HG02884 (cell line): ENCODE measurements around the gene RHOT1.
"Not testable (repeated sequence)": the region's sequence is repeated elsewhere in the genome, so short reads cannot be mapped to it uniquely, and the experiment has no call there.

Experiments
- ATAC-seq: cut with Tn5 transposase; IDR thresholded peaks from one replicate; pipeline ENCODE4 v1.9.1; 2021; ENCODE audit warnings: mild to moderate bottlenecking, moderate library complexity; ENCODE audit not compliant: unreplicated experiment

The RHOT1 gene

DNA sequence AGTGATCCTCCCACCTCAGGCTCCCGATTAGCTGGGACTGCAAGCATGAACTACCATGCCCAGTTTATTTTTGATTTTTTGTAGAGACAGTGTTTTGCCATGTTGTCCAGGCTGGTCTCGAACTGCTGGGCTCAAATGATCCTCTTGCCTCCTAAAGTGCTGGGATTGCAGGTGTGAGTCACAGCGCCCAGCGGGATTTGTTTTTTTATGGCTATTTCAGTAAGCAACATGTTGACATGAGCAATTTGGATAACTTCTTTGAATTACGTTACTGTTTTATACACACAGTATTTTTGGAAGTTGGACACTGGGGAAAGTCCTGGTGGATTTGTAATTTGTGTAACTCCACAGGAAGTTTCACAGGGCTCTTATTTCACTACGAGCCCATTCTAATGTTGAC lies 18.5 kb upstream of the RHOT1 start:
- no peak for ATAC-seq

GRCh38 chr17:32124985-32125847 lies 17.1 kb upstream of the RHOT1 start:
- no peak for ATAC-seq

- ATAC-seq: no peak
Observed at GRCh38 chr17:32125848-32126153, 16.5 kb upstream of the RHOT1 start.

- no peak for ATAC-seq
Observed at GRCh38 chr17:32126325-32126724, 16.0 kb upstream of the RHOT1 start.

GRCh38 chr17:32126746-32127145 lies 15.6 kb upstream of the RHOT1 start:
- no peak for ATAC-seq

GRCh38 chr17:32127158-32127897 lies 15.0 kb upstream of the RHOT1 start:
- ATAC-seq: peak; percentile 80

DNA sequence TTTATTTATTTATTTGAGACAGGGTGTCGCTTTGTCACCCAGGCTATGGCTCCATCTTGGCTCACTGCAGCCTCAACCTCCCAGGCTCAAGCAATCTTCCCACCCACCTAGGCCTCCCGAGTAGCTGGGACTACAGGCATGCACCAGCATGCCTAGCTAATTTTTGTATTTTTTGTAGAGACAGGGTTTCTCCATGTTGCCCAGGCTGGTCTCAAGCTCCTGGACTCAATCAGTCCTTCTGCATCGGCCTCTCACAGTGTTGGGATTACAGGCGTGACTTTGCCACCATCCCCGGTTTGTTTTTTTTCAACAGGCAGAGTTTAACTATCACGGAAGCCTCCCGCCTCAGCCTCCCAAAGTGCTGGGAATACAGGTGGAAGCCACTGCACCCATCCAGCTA lies 13.8 kb upstream of the RHOT1 start:
- not testable (repeated sequence) for ATAC-seq

DNA sequence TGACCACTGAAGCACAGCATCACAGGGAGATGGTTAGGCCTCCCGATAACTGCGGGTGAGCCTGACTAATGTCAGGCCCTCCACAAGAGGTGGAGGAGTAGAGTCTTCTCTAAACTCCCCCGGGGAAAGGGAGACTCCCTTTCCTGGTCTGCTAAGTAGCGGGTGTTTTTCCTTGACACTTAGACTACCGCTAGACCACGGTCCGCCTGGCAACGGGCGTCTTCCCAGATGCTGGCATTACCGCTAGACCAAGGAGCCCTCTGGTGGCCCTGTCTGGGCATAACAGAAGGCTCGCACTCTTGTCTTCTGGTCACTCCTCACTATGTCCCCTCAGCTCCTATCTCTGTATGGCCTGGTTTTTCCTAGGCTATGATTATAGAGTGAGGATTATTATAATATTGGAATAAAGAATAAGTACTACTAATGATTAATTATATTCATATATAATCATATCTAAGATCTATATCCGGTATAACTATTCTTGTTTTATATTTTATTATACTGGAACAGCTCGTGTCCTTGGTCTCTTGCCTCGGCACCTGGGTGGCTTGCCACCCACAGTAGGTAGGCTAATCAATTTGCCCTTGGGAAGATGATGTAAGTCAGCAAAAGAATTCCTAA lies 6.7 kb upstream of the RHOT1 start:
- not testable (repeated sequence) for ATAC-seq

DNA sequence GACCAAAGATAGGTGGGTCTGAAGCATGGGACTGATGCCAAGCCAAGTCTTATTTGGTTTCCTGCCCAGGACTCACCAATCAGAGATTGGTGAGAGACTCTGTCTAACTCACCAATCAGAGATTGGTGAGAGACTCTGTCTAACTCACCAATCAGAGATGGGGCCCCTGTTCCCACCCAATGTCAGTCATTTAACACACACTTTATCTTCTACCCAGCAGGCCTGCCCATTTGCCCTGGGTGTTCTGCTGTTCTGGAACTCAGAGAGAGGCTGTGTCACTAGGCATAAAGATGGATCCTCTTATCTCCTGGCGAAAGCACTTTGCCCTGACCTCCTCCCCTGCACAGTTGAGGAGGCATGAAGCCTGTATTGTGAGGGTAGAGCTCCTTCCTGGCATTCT lies 5.4 kb upstream of the RHOT1 start:
- no peak for ATAC-seq

DNA sequence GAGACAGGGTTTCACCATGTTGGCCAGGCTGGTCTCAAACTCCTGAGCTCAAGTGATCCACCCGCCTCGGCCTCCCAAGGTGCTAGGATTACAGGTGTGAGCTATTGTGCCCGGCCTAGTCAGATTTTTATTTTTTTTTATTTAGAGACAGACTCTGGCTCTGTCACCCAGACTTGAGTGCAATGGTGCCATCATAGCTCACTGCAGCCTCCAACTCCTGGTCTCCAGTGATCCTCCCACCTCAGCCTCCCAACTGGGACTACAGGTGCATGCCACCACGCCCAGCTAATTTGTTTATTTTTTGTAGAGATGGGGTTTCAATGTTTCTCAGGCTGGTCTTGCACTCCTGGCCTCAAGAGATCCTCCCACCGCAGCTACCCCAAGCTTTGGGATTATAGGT lies 2.8 kb upstream of the RHOT1 start:
- not testable (repeated sequence) for ATAC-seq

- ATAC-seq: no peak
Observed at GRCh38 chr17:32141258-32141657, 1.0 kb upstream of the RHOT1 start.

DNA sequence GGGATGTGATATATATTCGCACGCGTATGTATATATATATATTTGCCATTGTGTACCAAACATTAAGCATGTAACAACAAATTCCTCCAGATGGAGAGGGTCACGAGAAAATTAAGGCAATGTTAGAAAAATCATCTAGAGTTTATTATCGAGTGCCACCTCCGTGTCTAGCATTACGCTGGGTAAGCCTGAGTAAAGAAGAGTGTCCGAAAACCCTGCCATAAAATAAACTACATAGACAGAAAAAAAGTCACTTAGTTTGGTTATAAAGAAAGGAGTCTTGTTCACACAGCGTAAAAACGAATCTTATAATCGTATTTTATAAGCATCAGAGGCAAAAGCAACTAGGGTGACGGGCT lies 644 bp upstream of the RHOT1 start:
- no peak for ATAC-seq

- no peak for ATAC-seq
Observed at GRCh38 chr17:32142857-32143526, 690 bp downstream of the RHOT1 start.

- ATAC-seq: no peak
Observed at GRCh38 chr17:32143527-32143870, 1.2 kb downstream of the RHOT1 start.

DNA sequence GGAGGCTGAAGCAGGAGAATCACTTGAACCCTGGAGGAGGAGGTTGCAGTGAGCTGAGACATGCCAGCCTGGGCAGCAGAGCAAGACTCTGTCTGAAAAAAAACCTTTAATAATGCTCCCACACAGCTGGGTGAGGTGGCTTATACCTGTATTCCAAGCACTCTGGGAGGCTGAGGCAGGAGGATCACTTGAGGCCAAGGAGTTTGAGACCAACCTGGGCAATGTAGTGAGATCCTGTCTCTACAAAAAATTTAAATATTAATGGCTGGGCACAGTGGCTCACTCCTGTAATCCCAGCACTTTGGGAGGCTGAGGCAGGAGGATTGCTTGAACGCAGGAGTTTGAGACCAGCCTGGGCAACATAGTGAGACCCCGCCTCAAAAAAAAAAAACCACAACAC lies 2.1 kb downstream of the RHOT1 start:
- not testable (repeated sequence) for ATAC-seq

GRCh38 chr17:32148351-32148750 lies 6.0 kb downstream of the RHOT1 start:
- no peak for ATAC-seq

DNA sequence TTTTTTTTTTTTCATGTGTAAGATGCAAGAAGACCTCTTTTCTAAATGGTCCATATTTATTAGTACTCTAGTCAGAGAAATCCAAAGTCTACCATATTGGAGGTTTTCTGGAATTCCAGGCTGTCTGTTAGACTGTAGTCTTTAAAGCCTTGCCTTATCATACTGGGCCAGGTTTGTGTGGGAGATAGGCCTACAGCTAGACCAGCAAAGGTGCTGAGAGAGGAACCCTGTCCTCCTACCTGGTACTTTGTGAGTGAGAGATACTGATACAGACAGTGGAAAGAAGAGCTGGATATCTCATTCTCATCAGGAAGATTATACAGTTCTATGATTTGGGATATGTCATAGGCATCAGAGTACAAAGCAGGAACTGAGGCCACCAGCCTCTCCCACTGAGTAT lies 8.1 kb downstream of the RHOT1 start:
- no peak for ATAC-seq

GRCh38 chr17:32152130-32152529 lies 9.8 kb downstream of the RHOT1 start:
- no peak for ATAC-seq

GRCh38 chr17:32155896-32156295 lies 13.6 kb downstream of the RHOT1 start:
- ATAC-seq: no peak

GRCh38 chr17:32156656-32157055 lies 14.4 kb downstream of the RHOT1 start:
- no peak for ATAC-seq

GRCh38 chr17:32157225-32157624 lies 14.9 kb downstream of the RHOT1 start:
- no peak for ATAC-seq
